ENCODE measurements around the gene UNCX. TPM values are rescaled to one million over a fixed set of nuclear protein-coding genes. Genes with fewer than 3 reads are reported as not detected.

UNCX gene
- total and polyA plus RNA-seq, 2 of the 4 experiments (the other 2 are of a cell fraction) = not detected

- no peak overlapping the region for H3K4me2 ChIP-seq (ENCODE audit: low read depth, low read length)
- CTCF ChIA-PET = interaction anchor here (0.6 to 0.7 kb wide), 2 partner anchors 21 to 55 kb away, joined by 3 to 7 read pairs; no protein-coding TSS in a partner anchor
Observed at GRCh38 chr7:1204460-1205140, 28.1 kb upstream of the UNCX start.

More at GRCh38 chr7:1204460-1205140, 28.1 kb upstream of the UNCX start:
- H3K23ac ChIP-seq (ENCODE audit: low read depth, low read length) = no peak overlapping the region
- H3K4me1 ChIP-seq (ENCODE audit: control insufficient read depth, insufficient read depth, low read length) = no peaks in the 10 kb centered on the region
- H2BK20ac ChIP-seq (ENCODE audit: low read depth, low read length) = no peak overlapping the region
- H4K8ac ChIP-seq (ENCODE audit: low read depth in 2 of 2, low read length in 2 of 2) = no peak overlapping the region
- DNase-seq (no peak), ATAC-seq (ENCODE audit: low read depth) (no peak)
- no peak overlapping the region for H3K18ac ChIP-seq (ENCODE audit: low read depth, low read length)
- no TSS peak for BruUV-seq (replicated peaks)
- H2BK120ac ChIP-seq (ENCODE audit: low read depth, low read length) = no peak overlapping the region
- dilution Hi-C loops (cut with HindIII; ENCODE audit: low sequenced_read_pairs, unreplicated experiment) (no loop called here), intact Hi-C loops (cut with micrococcal nuclease) (no loop called here), in situ Hi-C loops (cut with MboI; ENCODE audit: low sequenced_read_pairs) (no loop called here)
- no peak overlapping the region for H3K4me3 ChIP-seq (ENCODE audit: insufficient read depth, low read depth, low read length)
- H4K20me1 ChIP-seq (ENCODE audit: insufficient read depth, low read length) = no peaks in the 10 kb centered on the region
- no peak overlapping the region for H3K4ac ChIP-seq (ENCODE audit: low read depth, low read length)
- H2BK5ac ChIP-seq (ENCODE audit: low read depth, low read length, poor library complexity, severe bottlenecking) = no peak overlapping the region
- WGBS, 2 experiments (ENCODE audit: extremely low coverage in 2 of 2, insufficient read length in 1 of 2) = 18% methylated on average over 3 of the region's 19 CpGs; no CpG with 5 or more reads in 1 of the 2 experiments
- H3K79me1 ChIP-seq (ENCODE audit: low read depth in 1 of 2, low read length in 2 of 2) = no peaks in the 10 kb centered on the region
- H2AK5ac ChIP-seq (ENCODE audit: low read depth, low read length) = no peak overlapping the region
- H3K36me3 ChIP-seq (ENCODE audit: control insufficient read depth, insufficient read depth, low read length) = no peaks in the 10 kb centered on the region
- H4K5ac ChIP-seq (ENCODE audit: low read depth, low read length) = no peak overlapping the region
- H3K56ac ChIP-seq (ENCODE audit: extremely low read depth, insufficient read depth, low read length) = no peak overlapping the region
- no peak overlapping the region for H2AK9ac ChIP-seq (replicated peaks; ENCODE audit: low read depth, low read length, poor library complexity)
- no peak overlapping the region for H3K27ac ChIP-seq (ENCODE audit: insufficient read depth, low read length)
- no peaks in the 10 kb centered on the region for H3K9me1 ChIP-seq (ENCODE audit: insufficient read depth, low read length)
- H3K9ac ChIP-seq (ENCODE audit: low read depth, low read length) = no peak overlapping the region
- H2BK15ac ChIP-seq (ENCODE audit: low read depth, low read length) = no peak overlapping the region
- no peak overlapping the region for H3K14ac ChIP-seq (replicated peaks; ENCODE audit: low read depth, low read length)
- no peak overlapping the region for H4K91ac ChIP-seq (ENCODE audit: insufficient read depth, low read depth, low read length)
- peaks cover 58% of the 10 kb centered on the region for H3K27me3 ChIP-seq (ENCODE audit: control insufficient read depth, insufficient read depth, low read length)
- no peaks in the 10 kb centered on the region for H3K9me3 ChIP-seq (ENCODE audit: control insufficient read depth, insufficient read depth, low read length)
- POLR2A ChIA-PET (ENCODE audit: unreplicated experiment) = no interaction called here
- no peak overlapping the region for H2AFZ ChIP-seq (replicated peaks; ENCODE audit: low read length, poor library complexity)
- TF ChIP-seq, protein P1, sequence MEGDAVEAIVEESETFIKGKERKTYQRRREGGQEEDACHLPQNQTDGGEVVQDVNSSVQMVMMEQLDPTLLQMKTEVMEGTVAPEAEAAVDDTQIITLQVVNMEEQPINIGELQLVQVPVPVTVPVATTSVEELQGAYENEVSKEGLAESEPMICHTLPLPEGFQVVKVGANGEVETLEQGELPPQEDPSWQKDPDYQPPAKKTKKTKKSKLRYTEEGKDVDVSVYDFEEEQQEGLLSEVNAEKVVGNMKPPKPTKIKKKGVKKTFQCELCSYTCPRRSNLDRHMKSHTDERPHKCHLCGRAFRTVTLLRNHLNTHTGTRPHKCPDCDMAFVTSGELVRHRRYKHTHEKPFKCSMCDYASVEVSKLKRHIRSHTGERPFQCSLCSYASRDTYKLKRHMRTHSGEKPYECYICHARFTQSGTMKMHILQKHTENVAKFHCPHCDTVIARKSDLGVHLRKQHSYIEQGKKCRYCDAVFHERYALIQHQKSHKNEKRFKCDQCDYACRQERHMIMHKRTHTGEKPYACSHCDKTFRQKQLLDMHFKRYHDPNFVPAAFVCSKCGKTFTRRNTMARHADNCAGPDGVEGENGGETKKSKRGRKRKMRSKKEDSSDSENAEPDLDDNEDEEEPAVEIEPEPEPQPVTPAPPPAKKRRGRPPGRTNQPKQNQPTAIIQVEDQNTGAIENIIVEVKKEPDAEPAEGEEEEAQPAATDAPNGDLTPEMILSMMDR (conservative IDR thresholded peaks at IDR 0.05; ENCODE audit: low read depth, low read length) = no peak
- TF ChIP-seq MXI1 (IDR thresholded peaks at IDR 0.05; ENCODE audit: borderline replicate concordance, low read depth, low read length) = no peak
- TF ChIP-seq NFE2L2 (IDR thresholded peaks at IDR 0.05; ENCODE audit: low read depth, low read length) = no peak
- TF ChIP-seq CEBPB (IDR thresholded peaks at IDR 0.05; ENCODE audit: low read depth, low read length) = no peak
- no peak for TF ChIP-seq ELK1 (IDR thresholded peaks at IDR 0.05; ENCODE audit: borderline replicate concordance, low read depth, low read length)
- no peak for TF ChIP-seq POLR2A (IDR thresholded peaks at IDR 0.05; ENCODE audit: low read depth, low read length)
- no peak for TF ChIP-seq BHLHE40 (IDR thresholded peaks at IDR 0.05; ENCODE audit: low read depth, low read length)
- TF ChIP-seq CHD1 (IDR thresholded peaks at IDR 0.05; ENCODE audit: low read depth, low read length) = no peak
- TF ChIP-seq MAFK (IDR thresholded peaks at IDR 0.05; ENCODE audit: low read depth, low read length) = no peak
- TF ChIP-seq MAZ (IDR thresholded peaks at IDR 0.05; ENCODE audit: borderline replicate concordance, low read depth, low read length) = no peak
- no peak for TF ChIP-seq FOS (IDR thresholded peaks at IDR 0.05; ENCODE audit: low read depth, low read length)
- TF ChIP-seq RAD21 (IDR thresholded peaks at IDR 0.05; ENCODE audit: low read length) = no peak

All from IMR-90 (cell line).